IMR-90 (cell line): Measurements from ENCODE around the gene NEURL1. TPM values are rescaled to one million over a fixed set of nuclear protein-coding genes. Genes with fewer than 3 reads are reported as not detected.

Experiments
- ATAC-seq: fragments of 200-7000 bp; cut with Tn5 transposase; 2 replicates; pipeline ENCODE4 v1.9.1; 2020; ENCODE audit warnings: low read depth, mild to moderate bottlenecking, moderate library complexity
- BruUV-seq: library from RNA; stranded (reverse); fragments of 400-500 nt; replicated peaks from 2 replicates; lab custom pipeline; 2021; lab: Mats Ljungman, UMichigan
- CTCF ChIA-PET: fragments of 300-600 bp; formaldehyde crosslinking; extraction: SDS; loops from one replicate; lab custom pipeline; 2021; ENCODE audit warnings: antibody characterized with exemption; lab: Yijun Ruan, JAX
- POLR2A ChIA-PET: fragments of 300-600 bp; sonication (Branson Sonifier 250); formaldehyde crosslinking; loops from one replicate; lab custom pipeline; 2022; ENCODE audit warnings: antibody characterized with exemption; ENCODE audit not compliant: unreplicated experiment; lab: Charles Lee
- DNase-seq: peaks from one replicate; pipeline ENCODE4 v3.0.0; 2013
- H2AFZ ChIP-seq: replicated peaks from 2 replicates; pipeline ENCODE3; 2013; ENCODE audit warnings: low read length, mild to moderate bottlenecking; ENCODE audit not compliant: poor library complexity
- H2AK5ac ChIP-seq: 2 replicates; pipeline ENCODE4 v1.6.1; 2013; ENCODE audit warnings: low read depth, low read length, inconsistent platforms
- H2AK9ac ChIP-seq: replicated peaks from 2 replicates; pipeline ENCODE3; 2013; ENCODE audit warnings: mild to moderate bottlenecking, low read depth, low read length, moderate library complexity; ENCODE audit not compliant: poor library complexity
- H2BK120ac ChIP-seq: 2 replicates; pipeline ENCODE4 v1.6.1; 2013; ENCODE audit warnings: low read depth, low read length, inconsistent platforms
- H2BK15ac ChIP-seq: 3 replicates; pipeline ENCODE4 v1.6.1; 2013; ENCODE audit warnings: low read depth, low read length, inconsistent platforms
- H2BK20ac ChIP-seq: 2 replicates; pipeline ENCODE4 v1.6.1; 2013; ENCODE audit warnings: low read depth, mild to moderate bottlenecking, inconsistent platforms, low read length, moderate library complexity
- H2BK5ac ChIP-seq: 2 replicates; pipeline ENCODE4 v1.6.1; 2013; ENCODE audit warnings: mild to moderate bottlenecking, low read depth, low read length, inconsistent platforms; ENCODE audit not compliant: poor library complexity, severe bottlenecking
- H3K14ac ChIP-seq: replicated peaks from 2 replicates; pipeline ENCODE4 v1.6.1; 2013; ENCODE audit warnings: low read depth, low read length, inconsistent platforms
- H3K18ac ChIP-seq: 2 replicates; pipeline ENCODE4 v1.6.1; 2013; ENCODE audit warnings: low read depth, low read length, control low read depth
- H3K23ac ChIP-seq: 2 replicates; pipeline ENCODE4 v1.6.1; 2013; ENCODE audit warnings: low read depth, low read length, inconsistent platforms
- H3K27ac ChIP-seq: 2 replicates; pipeline ENCODE4 v1.5.1; 2013; ENCODE audit warnings: mild to moderate bottlenecking, control low read depth, low read length; ENCODE audit not compliant: insufficient read depth
- H3K27me3 ChIP-seq: 2 replicates; pipeline ENCODE4 v1.6.1; 2013; ENCODE audit warnings: low read length; ENCODE audit not compliant: control insufficient read depth, insufficient read depth
- H3K36me3 ChIP-seq: 2 replicates; pipeline ENCODE4 v1.6.1; 2013; ENCODE audit warnings: low read length, mixed read lengths; ENCODE audit not compliant: control insufficient read depth, insufficient read depth
- H3K4ac ChIP-seq: 2 replicates; pipeline ENCODE4 v1.6.1; 2013; ENCODE audit warnings: low read depth, low read length, inconsistent platforms
- H3K4me1 ChIP-seq: 2 replicates; pipeline ENCODE4 v1.6.1; 2013; ENCODE audit warnings: low read length, mixed read lengths; ENCODE audit not compliant: control insufficient read depth, insufficient read depth
- H3K4me2 ChIP-seq: 2 replicates; pipeline ENCODE4 v1.6.1; 2013; ENCODE audit warnings: low read depth, mild to moderate bottlenecking, control low read depth, low read length, moderate library complexity
- H3K4me3 ChIP-seq: 2 replicates; pipeline ENCODE4 v1.5.1; 2013; ENCODE audit warnings: low read depth, mild to moderate bottlenecking, control low read depth, low read length, moderate library complexity; ENCODE audit not compliant: insufficient read depth
- H3K56ac ChIP-seq: 2 replicates; pipeline ENCODE4 v1.6.1; 2013; ENCODE audit warnings: low read length, inconsistent platforms; ENCODE audit not compliant: insufficient read depth; ENCODE audit errors: extremely low read depth
- H3K79me1 ChIP-seq, 2 experiments: 2 replicates each; pipeline ENCODE4 v1.6.1; 2013; ENCODE audit warnings: low read length in 2 of 2, inconsistent platforms in 1 of 2, low read depth in 1 of 2
- H3K9ac ChIP-seq: 2 replicates; pipeline ENCODE4 v1.6.1; 2013; ENCODE audit warnings: low read depth, low read length, control low read depth
- H3K9me1 ChIP-seq: 2 replicates; pipeline ENCODE4 v1.6.1; 2013; ENCODE audit warnings: low read length, inconsistent platforms; ENCODE audit not compliant: insufficient read depth
- H3K9me3 ChIP-seq: 2 replicates; pipeline ENCODE4 v1.6.1; 2013; ENCODE audit warnings: low read length; ENCODE audit not compliant: control insufficient read depth, insufficient read depth
- H4K20me1 ChIP-seq: 2 replicates; pipeline ENCODE4 v1.6.1; 2013; ENCODE audit warnings: low read length, inconsistent platforms; ENCODE audit not compliant: insufficient read depth
- H4K5ac ChIP-seq: 2 replicates; pipeline ENCODE4 v1.6.1; 2013; ENCODE audit warnings: mild to moderate bottlenecking, low read depth, low read length, control low read depth
- H4K8ac ChIP-seq, 2 experiments: 2 replicates each; pipeline ENCODE4 v1.6.1; 2013; ENCODE audit warnings: low read depth in 2 of 2, low read length in 2 of 2, control low read depth in 1 of 2, inconsistent platforms in 1 of 2
- H4K91ac ChIP-seq: 2 replicates; pipeline ENCODE4 v1.6.1; 2013; ENCODE audit warnings: low read depth, low read length, inconsistent platforms; ENCODE audit not compliant: insufficient read depth
- BHLHE40 ChIP-seq: fragments of 150-350 bp; IDR thresholded peaks from 2 replicates; pipeline ENCODE4 v1.6.1; 2016; ENCODE audit warnings: mild to moderate bottlenecking, low read depth, low read length
- CEBPB ChIP-seq: IDR thresholded peaks from 2 replicates; pipeline ENCODE4 v1.6.1; 2012; ENCODE audit warnings: low read depth, low read length, improper control_type of control experiment
- CHD1 ChIP-seq: IDR thresholded peaks from 2 replicates; pipeline ENCODE4 v1.6.1; 2012; ENCODE audit warnings: low read depth, low read length, improper control_type of control experiment
- CTCF ChIP-seq: conservative IDR thresholded peaks from 2 replicates; pipeline ENCODE4 v1.5.1; 2012; ENCODE audit warnings: mild to moderate bottlenecking, low read depth, low read length, improper control_type of control experiment
- ELK1 ChIP-seq: fragments of 150-350 bp; IDR thresholded peaks from 2 replicates; pipeline ENCODE4 v1.6.1; 2016; ENCODE audit warnings: low read depth, mild to moderate bottlenecking, low read length, moderate library complexity, borderline replicate concordance
- FOS ChIP-seq: fragments of 150-350 bp; IDR thresholded peaks from 2 replicates; pipeline ENCODE4 v1.6.1; 2016; ENCODE audit warnings: low read depth, low read length
- MAFK ChIP-seq: IDR thresholded peaks from 2 replicates; pipeline ENCODE4 v1.6.1; 2012; ENCODE audit warnings: low read depth, low read length, improper control_type of control experiment
- MAZ ChIP-seq: IDR thresholded peaks from 2 replicates; pipeline ENCODE4 v1.6.1; 2012; ENCODE audit warnings: low read depth, mild to moderate bottlenecking, low read length, improper control_type of control experiment, moderate library complexity, borderline replicate concordance
- MXI1 ChIP-seq: IDR thresholded peaks from 2 replicates; pipeline ENCODE4 v1.6.1; 2012; ENCODE audit warnings: low read depth, mild to moderate bottlenecking, low read length, moderate library complexity, borderline replicate concordance
- NFE2L2 ChIP-seq: fragments of 150-350 bp; IDR thresholded peaks from 2 replicates; pipeline ENCODE4 v1.6.1; 2016; ENCODE audit warnings: low read depth, mild to moderate bottlenecking, low read length
- POLR2A ChIP-seq: IDR thresholded peaks from 2 replicates; pipeline ENCODE4 v1.6.1; 2012; ENCODE audit warnings: mild to moderate bottlenecking, low read depth, low read length
- RAD21 ChIP-seq: IDR thresholded peaks from 2 replicates; pipeline ENCODE4 v1.6.1; 2012; ENCODE audit warnings: low read length, improper control_type of control experiment
- RCOR1 ChIP-seq: IDR thresholded peaks from 2 replicates; pipeline ENCODE4 v1.6.1; 2012; ENCODE audit warnings: mild to moderate bottlenecking, low read length, improper control_type of control experiment; ENCODE audit not compliant: insufficient replicate concordance
- RFX5 ChIP-seq: IDR thresholded peaks from 2 replicates; pipeline ENCODE4 v1.8.0; 2012; ENCODE audit warnings: low read depth, mild to moderate bottlenecking, low read length, moderate library complexity
- SMC3 ChIP-seq: fragments of 150-350 bp; IDR thresholded peaks from 2 replicates; pipeline ENCODE4 v1.6.1; 2016; ENCODE audit warnings: low read depth, mild to moderate bottlenecking, antibody characterized with exemption, low read length, moderate library complexity
- USF2 ChIP-seq: fragments of 150-350 bp; IDR thresholded peaks from 2 replicates; pipeline ENCODE4 v1.6.1; 2017; ENCODE audit warnings: mild to moderate bottlenecking, antibody characterized with exemption, low read length, low read depth
- WGBS, 2 experiments: methylation state at CpG; one replicate each; pipeline versions ENCODE4 v1.1.5 to v1.1.7; 2013; ENCODE audit warnings: missing lambda C conversion rate in 2 of 2; ENCODE audit not compliant: insufficient read length in 1 of 2; ENCODE audit errors: extremely low coverage in 2 of 2; 5-methylcytosine and 5-hydroxymethylcytosine counted together
- dilution Hi-C: fragments of 300-500 bp; cut with HindIII; formaldehyde crosslinking; loops from one replicate; pipeline ENCODE4 v1.14.3; 2018; ENCODE audit warnings: low sequenced_read_pairs; ENCODE audit not compliant: unreplicated experiment
- in situ Hi-C: fragments of 300-500 bp; cut with MboI; formaldehyde crosslinking; loops from 3 replicates; pipeline ENCODE4 v1.14.3; 2019; ENCODE audit warnings: low sequenced_read_pairs, inconsistent platforms, mixed read lengths
- intact Hi-C: fragments of 100-400 bp; cut with micrococcal nuclease; formaldehyde crosslinking; loops from 2 replicates; pipeline ENCODE4 v1.10.0; 2022
- polyA plus RNA-seq, 3 experiments: library from polyadenylated mRNA; depleted of rRNA; stranded (reverse); fragments of >200 nt; gene quantifications; 2 replicates each; pipeline ENCODE4 v1.2.3, GENCODE V29; 2012; ENCODE audit warnings: low replicate concordance in 1 of 3
- total RNA-seq: library from RNA; depleted of rRNA; stranded (reverse); fragments of >200 nt; gene quantifications from 2 replicates; pipeline ENCODE4 v1.2.3, GENCODE V29; 2012

NEURL1 gene
- total and polyA plus RNA-seq, 2 of the 4 experiments (the other 2 are of a cell fraction), result 0.36 to 0.82 TPM

GRCh38 chr10:103564116-103564501 is 70.6 kb downstream of the NEURL1 start:
- no peak overlapping the region for H2AFZ ChIP-seq
- CTCF ChIA-PET, result interaction anchor here (1.0 kb wide), 1 partner anchor 13 kb away, joined by 6 read pairs; no protein-coding TSS in a partner anchor
- POLR2A ChIA-PET, result no interaction called here
- no peak overlapping the region for H2BK15ac ChIP-seq
- H3K27me3 ChIP-seq, result peaks cover 64% of the 10 kb centered on the region
- no peak for ATAC-seq
- no peak overlapping the region for H4K5ac ChIP-seq
- H3K9me1 ChIP-seq, result 0 out of 2 replicates have a peak, but pooled peaks cover 3% of the 10 kb centered on the region
- H4K8ac ChIP-seq, result no peak overlapping the region
- no peaks in the 10 kb centered on the region for H4K20me1 ChIP-seq
- no peak overlapping the region for H3K56ac ChIP-seq
- no peak for TF ChIP-seq ELK1
- no peak for TF ChIP-seq RCOR1
- TF ChIP-seq CTCF, result no peak
- no peak for TF ChIP-seq POLR2A
- TF ChIP-seq SMC3, result no peak
- no peak for TF ChIP-seq RAD21
- TF ChIP-seq MAZ, result no peak
- no peak for TF ChIP-seq RFX5
- TF ChIP-seq CEBPB, result no peak
- TF ChIP-seq USF2, result no peak
- TF ChIP-seq CHD1, result no peak
- TF ChIP-seq NFE2L2, result no peak
- no peak for TF ChIP-seq MXI1
- no peak for TF ChIP-seq BHLHE40
- no peak for TF ChIP-seq FOS
- TF ChIP-seq MAFK, result no peak
- H3K4me2 ChIP-seq, result no peak overlapping the region
- H2BK20ac ChIP-seq, result no peak overlapping the region
- H3K18ac ChIP-seq, result no peak overlapping the region
- 31% methylated on average over 3 of the region's 7 CpGs; no CpG with 5 or more reads in 1 of the 2 experiments for WGBS, 2 experiments
- no TSS peak for BruUV-seq
- H3K4me3 ChIP-seq, result no peak overlapping the region
- no peaks in the 10 kb centered on the region for H3K4me1 ChIP-seq
- in situ Hi-C loops, result no loop called here
- no peak overlapping the region for H3K14ac ChIP-seq
- no peak overlapping the region for H3K4ac ChIP-seq
- H2AK9ac ChIP-seq, result no peak overlapping the region
- no peak overlapping the region for H3K9ac ChIP-seq
- no peak overlapping the region for H3K27ac ChIP-seq
- H2BK5ac ChIP-seq, result no peak overlapping the region
- no peak overlapping the region for H4K91ac ChIP-seq
- no peak overlapping the region for H2AK5ac ChIP-seq
- dilution Hi-C loops, result no loop called here
- H3K9me3 ChIP-seq, result peaks cover 3% of the 10 kb centered on the region
- no peaks in the 10 kb centered on the region for H3K79me1 ChIP-seq
- H2BK120ac ChIP-seq, result no peak overlapping the region
- DNase-seq, result no peak
- H3K23ac ChIP-seq, result no peak overlapping the region
- no peaks in the 10 kb centered on the region for H3K36me3 ChIP-seq
- intact Hi-C loops, result no loop called here
